ENCODE results near the gene YWHAE.
"Not testable (repeated sequence)": the region's sequence is repeated elsewhere in the genome, so short reads cannot be mapped to it uniquely, and the experiment has no call there.

YWHAE gene

GRCh38 chr17:1412185-1413110 is 12.4 kb upstream of the YWHAE start:
- DNase-seq (ENCODE audit: low spot score), result no peak

- no peak for DNase-seq (ENCODE audit: low spot score)
These were observed 2.2 kb upstream of the YWHAE start for GRCh38 chr17:1402262-1402586.

- no peak for DNase-seq (ENCODE audit: low spot score)
These were observed 917 bp downstream of the YWHAE start for GRCh38 chr17:1398931-1399678.

GRCh38 chr17:1398028-1398427 is 2.0 kb downstream of the YWHAE start:
- no peak for DNase-seq (ENCODE audit: low spot score)

- not testable (repeated sequence) for DNase-seq (ENCODE audit: low spot score)
These were observed 4.0 kb downstream of the YWHAE start for GRCh38 chr17:1395876-1396665.

- DNase-seq (ENCODE audit: low spot score), result no peak
These were observed 8.4 kb downstream of the YWHAE start for GRCh38 chr17:1391577-1391976.

GRCh38 chr17:1390432-1391367 is 9.3 kb downstream of the YWHAE start:
- no peak for DNase-seq (ENCODE audit: low spot score)

- not testable (repeated sequence) for DNase-seq (ENCODE audit: low spot score)
These were observed 12.4 kb downstream of the YWHAE start for GRCh38 chr17:1387490-1388227.

GRCh38 chr17:1386675-1387190 is 13.3 kb downstream of the YWHAE start:
- DNase-seq (ENCODE audit: low spot score), result not testable (repeated sequence)

GRCh38 chr17:1386265-1386664 is 13.8 kb downstream of the YWHAE start:
- DNase-seq (ENCODE audit: low spot score), result no peak

GRCh38 chr17:1385861-1386260 is 14.2 kb downstream of the YWHAE start:
- no peak for DNase-seq (ENCODE audit: low spot score)

- DNase-seq (ENCODE audit: low spot score), result no peak
These were observed 15.1 kb downstream of the YWHAE start for GRCh38 chr17:1384905-1385435.

GRCh38 chr17:1379930-1380313 is 20.1 kb downstream of the YWHAE start:
- no peak for DNase-seq (ENCODE audit: low spot score)

GRCh38 chr17:1379208-1379929 is 20.7 kb downstream of the YWHAE start:
- no peak for DNase-seq (ENCODE audit: low spot score)

- not testable (repeated sequence) for DNase-seq (ENCODE audit: low spot score)
These were observed 21.6 kb downstream of the YWHAE start for GRCh38 chr17:1378476-1378860.

- DNase-seq (ENCODE audit: low spot score), result no peak
These were observed 22.7 kb downstream of the YWHAE start for GRCh38 chr17:1377334-1377733.

GRCh38 chr17:1376061-1376460 is 24.0 kb downstream of the YWHAE start:
- DNase-seq (ENCODE audit: low spot score), result no peak

GRCh38 chr17:1375615-1376014 is 24.4 kb downstream of the YWHAE start:
- DNase-seq (ENCODE audit: low spot score), result no peak

GRCh38 chr17:1374431-1375177 is 25.4 kb downstream of the YWHAE start:
- DNase-seq (ENCODE audit: low spot score), result no peak

Measured in COLO829 (cell line).